Hematopoietic multipotent progenitor cell treated with erythropoietin and hydrocortisone succinate and interleukin-3 and kit ligand, for 8 days (in vitro differentiated cells): ENCODE results near the gene DCDC2B.
"Not testable (repeated sequence)": the region's sequence is repeated elsewhere in the genome, so short reads cannot be mapped to it uniquely, and the experiment has no call there.

ENCODE experiments used
- DNase-seq: peaks from one replicate; pipeline ENCODE4 v3.0.0-alpha.2; 2015

Gene DCDC2B

GRCh38 chr1:32208891-32209328 lies at the start of gene DCDC2B:
Gene DCDC2B (plus strand): TSS chr1:32209089. CDS start chr1:32209094, 5 bp downstream.
- DNase-seq: peak; percentile 92

DNA sequence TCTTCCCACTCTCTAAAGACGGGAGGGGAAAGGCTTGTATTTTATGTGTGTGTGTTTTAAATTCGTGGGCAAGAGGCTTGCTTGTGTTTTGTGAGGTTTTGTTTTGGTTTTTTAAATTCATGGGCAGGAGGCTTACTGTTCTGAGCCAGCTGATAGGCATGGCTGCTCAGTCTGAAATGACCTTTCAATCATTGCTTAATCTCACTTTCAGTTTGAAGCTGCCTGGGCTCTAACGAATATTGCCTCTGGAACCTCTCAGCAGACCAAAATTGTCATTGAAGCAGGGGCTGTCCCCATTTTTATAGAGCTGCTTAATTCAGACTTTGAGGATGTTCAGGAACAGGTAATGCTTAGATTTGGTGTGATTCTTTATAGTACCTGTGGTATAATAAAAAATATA lies 49.7 kb upstream of the DCDC2B start:
- no peak for DNase-seq

- DNase-seq: no peak
Observed at GRCh38 chr1:32163405-32163804, 45.5 kb upstream of the DCDC2B start.

- DNase-seq: not testable (repeated sequence)
Observed at GRCh38 chr1:32165633-32166032, 43.3 kb upstream of the DCDC2B start.

GRCh38 chr1:32170991-32171390 lies 37.9 kb upstream of the DCDC2B start:
- no peak for DNase-seq

DNA sequence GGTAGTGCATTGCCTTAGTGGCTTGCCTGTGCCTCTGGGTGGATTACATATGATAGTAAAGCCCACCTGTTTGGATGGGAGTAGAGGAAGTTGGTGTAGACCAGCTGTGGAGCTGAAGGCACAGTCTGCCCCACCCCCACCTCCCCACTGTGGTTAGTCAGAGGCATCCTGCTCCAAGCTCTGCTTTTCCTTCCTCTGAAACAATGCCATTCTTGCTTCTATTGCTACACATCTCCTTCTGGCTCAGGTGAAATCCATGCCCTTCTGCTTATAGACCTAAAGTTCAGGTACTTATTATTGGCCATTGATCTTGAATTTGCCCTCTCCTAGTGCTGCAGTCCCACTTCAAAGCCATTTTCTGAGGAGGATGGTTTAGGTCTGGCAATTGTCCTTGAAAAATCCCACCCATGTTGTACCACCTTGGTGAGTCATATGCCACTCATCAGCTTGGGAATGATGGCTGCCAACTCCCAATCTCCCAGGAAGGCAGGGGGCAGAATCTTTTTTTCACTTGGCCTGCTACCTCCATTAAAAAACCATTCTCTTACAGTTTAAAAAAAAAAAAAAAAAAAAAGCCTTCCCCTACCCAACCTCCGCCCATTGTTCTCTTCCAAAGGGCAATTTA lies 36.2 kb upstream of the DCDC2B start:
- no peak for DNase-seq

DNA sequence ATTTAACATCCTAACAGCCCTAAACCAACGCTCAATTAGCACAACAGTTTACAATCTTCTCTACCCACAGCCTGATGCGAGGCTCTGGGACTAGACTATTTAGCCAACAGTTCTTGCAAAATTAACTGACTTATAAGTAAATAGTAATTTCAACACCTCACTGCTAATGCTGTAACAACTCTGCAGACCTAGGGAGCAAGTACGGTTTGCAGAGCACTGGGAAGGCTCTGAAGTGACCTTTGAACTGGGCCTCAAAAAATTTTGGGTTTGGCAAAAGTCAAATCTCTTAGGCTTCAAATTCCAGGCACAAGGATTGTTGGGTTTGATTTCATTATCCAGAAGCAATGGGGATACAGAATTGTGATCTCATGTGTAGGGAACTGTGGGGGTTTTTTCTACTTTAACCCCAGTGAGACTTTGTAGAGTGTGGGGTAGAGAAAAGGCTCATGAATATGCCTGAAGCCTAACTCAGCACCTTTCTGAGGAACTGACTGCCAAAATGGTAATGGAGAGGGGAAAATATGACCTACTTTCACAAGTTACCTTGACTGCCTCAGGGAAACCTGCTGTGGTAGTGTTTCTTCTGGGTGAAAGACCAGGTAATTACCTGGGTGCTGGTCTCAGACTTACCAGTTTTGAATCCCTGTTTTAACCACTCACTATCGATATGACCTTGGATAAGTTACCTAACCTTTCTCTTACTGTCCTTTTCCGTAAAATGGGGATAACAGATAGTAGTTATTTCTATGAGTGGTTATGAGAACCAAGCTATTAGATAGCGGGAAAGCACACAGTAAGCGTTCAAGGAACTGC lies 30.3 kb upstream of the DCDC2B start:
- no peak for DNase-seq

- no peak for DNase-seq
Observed at GRCh38 chr1:32179193-32179442, 29.8 kb upstream of the DCDC2B start.

DNA sequence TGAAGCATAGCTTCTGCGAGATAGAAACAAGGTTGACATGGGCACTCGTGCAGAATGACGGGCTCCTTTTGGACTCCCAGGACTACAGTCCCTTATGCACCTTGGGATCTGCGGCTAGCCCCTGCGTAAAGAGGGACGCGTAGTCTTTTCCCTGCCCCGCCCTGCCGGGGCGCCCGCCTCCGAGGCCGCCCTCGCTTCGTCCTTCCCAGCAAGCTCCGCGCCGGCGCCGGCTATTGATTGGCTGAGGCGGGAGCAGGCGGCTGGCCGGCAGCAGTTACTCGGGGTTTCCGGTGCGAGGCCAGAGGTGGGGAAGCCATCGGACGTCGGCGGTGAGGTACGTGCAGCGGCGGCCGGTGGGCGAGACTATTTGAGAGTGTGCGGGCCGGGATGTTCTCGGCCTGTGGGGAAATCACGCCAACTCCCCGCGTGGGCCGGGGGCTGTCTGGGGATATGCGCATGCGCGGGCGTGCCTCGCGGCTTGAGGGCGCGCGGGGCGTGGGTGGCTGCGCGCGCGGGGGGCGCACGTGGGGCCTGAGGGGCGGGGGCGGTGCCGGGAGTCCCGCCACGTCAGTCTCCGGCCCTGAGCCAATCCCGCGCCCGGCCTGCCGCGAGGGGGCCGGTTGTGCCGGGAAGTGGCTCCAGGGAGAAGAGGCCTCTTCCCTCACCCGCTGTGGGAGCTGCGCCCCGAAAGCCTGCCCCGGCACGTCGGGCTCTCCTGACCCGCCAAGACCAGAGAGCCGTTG lies 29.3 kb upstream of the DCDC2B start, which contains the start of gene TXLNA:
Gene TXLNA (plus strand): TSS at position 233 of the 743 bp plus-strand sequence. CDS start 671 bp downstream, outside the sequence.
- peak; percentile 92 for DNase-seq

DNA sequence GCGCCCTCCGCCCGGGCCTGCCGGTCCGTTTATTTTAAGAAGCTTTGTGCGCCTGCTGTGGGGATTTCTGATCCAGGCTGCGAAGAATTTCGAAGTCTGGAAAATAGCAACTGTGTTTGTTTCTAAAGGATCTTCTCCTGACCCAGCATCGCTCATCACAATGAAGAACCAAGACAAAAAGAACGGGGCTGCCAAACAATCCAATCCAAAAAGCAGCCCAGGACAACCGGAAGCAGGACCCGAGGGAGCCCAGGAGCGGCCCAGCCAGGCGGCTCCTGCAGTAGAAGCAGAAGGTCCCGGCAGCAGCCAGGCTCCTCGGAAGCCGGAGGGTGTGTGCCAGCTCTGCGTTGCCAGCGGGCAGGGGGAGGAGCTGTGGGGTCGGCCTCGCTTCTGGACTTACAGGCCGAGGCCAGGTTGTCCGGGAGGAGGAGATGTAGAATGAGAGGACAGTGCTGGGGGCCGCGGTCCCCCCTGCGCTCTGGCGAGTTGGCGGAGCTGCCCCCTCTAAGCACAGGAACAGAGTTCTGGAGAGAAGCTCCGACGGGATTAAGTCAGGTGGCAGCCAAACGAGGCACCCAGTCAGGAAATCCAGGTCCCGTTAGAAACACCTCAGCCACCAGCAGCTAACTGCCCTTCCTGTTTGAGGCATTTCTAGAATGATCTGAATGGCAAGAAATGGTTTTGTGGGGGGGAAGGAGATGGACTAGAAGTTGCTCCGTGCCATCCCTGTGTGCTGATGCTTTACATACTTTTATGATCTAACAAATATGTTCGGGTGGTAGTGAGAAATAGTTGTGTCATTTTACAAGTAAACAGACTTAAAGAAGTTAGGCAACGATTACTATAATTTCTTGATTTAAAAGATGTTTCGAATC lies 28.5 kb upstream of the DCDC2B start:
- peak; percentile 56 for DNase-seq

DNA sequence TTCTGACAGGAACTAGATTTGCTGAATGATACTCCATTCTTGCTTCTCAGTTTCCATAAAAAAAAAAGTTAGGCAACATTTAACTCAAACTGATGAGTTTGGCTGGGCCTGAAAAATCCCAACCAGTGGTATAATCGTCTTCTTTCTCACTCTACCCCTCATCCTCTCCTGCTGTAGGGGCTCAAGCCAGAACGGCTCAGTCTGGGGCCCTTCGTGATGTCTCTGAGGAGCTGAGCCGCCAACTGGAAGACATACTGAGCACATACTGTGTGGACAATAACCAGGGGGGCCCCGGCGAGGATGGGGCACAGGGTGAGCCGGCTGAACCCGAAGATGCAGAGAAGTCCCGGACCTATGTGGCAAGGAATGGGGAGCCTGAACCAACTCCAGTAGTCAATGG lies 27.8 kb upstream of the DCDC2B start:
- no peak for DNase-seq

DNA sequence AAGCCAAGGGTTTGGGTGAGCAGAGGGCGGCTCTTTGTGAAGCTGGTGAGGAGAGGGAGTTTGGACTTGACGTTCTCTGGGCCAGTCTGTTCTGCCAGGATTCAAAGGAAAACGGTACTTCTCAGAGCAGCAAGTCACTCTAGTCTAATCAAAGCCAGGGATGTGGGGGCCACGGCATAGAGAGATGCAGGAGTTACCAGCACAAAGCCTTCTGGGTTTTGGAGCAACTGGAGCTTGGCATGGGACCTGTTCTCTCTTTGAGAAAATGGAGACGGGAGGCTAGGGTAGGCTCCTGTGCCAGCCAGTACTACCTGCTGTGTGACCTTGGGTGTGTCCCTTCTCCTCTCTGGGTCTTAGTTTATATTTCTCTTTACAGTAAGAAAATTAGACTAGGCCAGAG lies 27.3 kb upstream of the DCDC2B start:
- DNase-seq: no peak

DNA sequence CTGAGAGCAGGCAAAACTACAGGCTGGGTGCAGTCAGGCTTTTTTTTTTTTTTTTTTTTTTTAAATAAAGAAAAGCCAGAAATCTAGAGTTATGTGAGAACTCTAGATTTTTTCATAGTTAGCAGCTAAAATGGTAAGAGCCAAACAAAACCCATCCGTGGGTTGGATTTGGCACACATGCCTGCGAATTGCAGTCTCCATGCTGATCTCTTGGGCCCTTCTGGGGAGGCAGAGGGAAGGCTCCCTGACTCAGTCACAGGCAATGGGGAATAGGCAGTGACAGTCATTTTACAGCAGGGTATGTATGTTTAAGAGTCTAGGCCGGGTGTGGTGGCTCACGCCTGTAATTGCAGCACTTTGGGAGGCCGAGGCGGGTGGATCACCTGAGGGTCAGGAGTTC lies 26.8 kb upstream of the DCDC2B start:
- no peak for DNase-seq

GRCh38 chr1:32184650-32185049 lies 24.2 kb upstream of the DCDC2B start:
- DNase-seq: peak; percentile 42

GRCh38 chr1:32186077-32186476 lies 22.8 kb upstream of the DCDC2B start:
- no peak for DNase-seq

GRCh38 chr1:32186491-32186890 lies 22.4 kb upstream of the DCDC2B start:
- DNase-seq: no peak

DNA sequence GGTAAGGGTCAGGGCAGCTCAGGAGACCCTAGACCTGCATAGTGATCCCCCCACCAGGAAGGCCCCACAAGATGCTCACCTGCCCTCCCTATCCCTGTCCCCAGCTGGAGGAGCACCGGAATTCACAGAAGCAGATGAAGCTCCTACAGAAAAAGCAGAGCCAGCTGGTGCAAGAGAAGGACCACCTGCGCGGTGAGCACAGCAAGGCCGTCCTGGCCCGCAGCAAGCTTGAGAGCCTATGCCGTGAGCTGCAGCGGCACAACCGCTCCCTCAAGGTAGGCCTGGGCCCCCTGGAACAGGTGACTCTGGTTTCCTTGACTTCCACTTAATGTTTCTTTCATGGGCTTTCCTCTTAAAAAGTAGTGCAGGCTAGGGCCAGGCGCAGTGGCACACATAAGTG lies 21.0 kb upstream of the DCDC2B start:
- DNase-seq: no peak

- DNase-seq: no peak
Observed at GRCh38 chr1:32192220-32192948, 16.5 kb upstream of the DCDC2B start.

DNA sequence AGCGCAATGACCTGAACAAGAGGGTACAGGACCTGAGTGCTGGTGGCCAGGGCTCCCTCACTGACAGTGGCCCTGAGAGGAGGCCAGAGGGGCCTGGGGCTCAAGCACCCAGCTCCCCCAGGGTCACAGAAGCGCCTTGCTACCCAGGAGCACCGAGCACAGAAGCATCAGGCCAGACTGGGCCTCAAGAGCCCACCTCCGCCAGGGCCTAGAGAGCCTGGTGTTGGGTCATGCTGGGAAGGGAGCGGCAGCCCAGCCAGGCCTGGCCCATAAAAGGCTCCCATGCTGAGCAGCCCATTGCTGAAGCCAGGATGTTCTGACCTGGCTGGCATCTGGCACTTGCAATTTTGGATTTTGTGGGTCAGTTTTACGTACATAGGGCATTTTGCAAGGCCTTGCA lies 13.9 kb upstream of the DCDC2B start:
- DNase-seq: no peak

DNA sequence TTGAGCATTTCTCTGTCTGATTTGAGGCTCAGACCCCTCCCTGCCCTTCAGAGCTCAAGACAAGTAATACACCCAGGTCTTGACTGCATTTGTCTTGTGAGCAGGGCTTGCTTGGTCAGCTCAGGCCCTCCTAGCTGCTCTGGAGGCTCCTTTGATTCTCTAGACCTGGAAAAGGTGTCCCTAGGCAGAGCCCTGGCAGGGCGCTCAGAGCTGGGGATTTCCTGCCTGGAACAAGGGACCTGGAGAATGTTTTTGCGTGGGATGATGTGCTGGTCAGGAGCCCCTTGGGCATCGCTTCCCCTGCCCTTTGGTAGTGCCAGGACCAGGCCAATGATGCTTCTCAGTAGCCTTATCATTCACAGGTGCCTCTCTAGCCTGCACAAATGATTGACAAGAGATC lies 13.4 kb upstream of the DCDC2B start:
- no peak for DNase-seq

GRCh38 chr1:32195972-32196823 lies 12.7 kb upstream of the DCDC2B start:
- DNase-seq: no peak
